HG02884 (cell line): ENCODE results near the gene EPHB2.

ENCODE experiments used
- ATAC-seq: cut with Tn5 transposase; IDR thresholded peaks from one replicate; pipeline ENCODE4 v1.9.1; 2021; ENCODE audit warnings: mild to moderate bottlenecking, moderate library complexity; ENCODE audit not compliant: unreplicated experiment

EPHB2 gene

GRCh38 chr1:22777388-22778057 is 66.9 kb downstream of the EPHB2 start:
- no peak for ATAC-seq

DNA sequence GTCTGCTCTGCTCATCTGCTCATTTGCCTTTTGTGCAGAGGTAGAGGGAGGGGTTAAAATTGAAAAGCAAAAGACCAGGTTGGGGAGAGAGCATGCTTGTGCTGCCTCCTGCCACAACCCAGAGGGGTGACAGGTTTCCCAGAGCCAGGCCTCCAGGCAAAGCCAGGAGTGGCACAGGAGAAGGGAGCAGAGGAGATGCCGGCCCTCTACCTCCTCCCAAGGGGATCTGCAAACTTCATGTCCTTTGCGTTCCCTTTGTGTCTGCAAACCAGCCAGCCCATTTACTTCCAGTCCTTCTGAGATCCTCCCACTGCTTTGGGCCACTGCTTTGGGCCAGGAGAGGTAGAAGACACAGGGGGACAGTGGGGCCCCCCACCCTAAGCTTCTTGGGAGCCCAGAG is 67.8 kb downstream of the EPHB2 start:
- no peak for ATAC-seq

GRCh38 chr1:22778862-22779520 is 68.4 kb downstream of the EPHB2 start:
- ATAC-seq = no peak

DNA sequence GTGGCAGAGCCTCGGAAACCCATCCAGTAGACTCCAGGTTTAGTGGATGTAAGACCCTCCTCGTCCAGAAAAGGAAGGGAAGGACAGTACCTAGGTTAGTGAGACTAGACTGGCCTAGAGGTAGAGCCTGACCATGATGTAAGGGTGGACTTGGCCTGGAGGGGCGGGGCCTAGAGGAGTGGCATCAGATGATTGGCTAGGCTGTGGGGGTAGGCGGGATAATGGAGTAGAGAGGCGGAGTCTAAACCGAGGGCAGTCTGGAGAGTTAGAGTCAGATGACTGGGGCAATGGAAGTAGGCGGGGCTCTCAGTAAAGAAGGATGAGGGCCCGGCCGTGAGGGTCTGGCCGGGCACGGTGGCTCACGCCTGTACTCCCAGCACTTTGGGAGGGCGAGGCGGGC is 70.1 kb downstream of the EPHB2 start:
- no peak for ATAC-seq

DNA sequence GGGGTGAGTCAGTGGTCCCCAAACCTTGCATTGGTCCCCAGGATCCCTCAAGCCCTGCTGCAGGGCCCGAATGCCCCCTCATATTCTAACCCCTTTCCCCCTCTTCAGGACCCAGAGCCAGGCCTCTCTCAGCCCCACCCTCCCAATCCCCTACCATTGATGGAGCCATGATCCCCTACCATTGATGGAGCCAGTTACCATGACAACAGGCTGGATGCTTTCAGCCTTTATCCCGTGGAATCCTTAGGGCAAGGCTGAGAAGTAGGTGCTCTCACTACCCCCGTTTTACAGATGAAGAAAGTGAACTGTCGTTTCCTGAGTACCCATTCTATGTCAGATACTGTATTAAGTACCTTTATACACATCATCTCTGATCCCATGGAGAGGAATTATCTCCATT is 70.8 kb downstream of the EPHB2 start:
- no peak for ATAC-seq

- no peak for ATAC-seq
Observed at GRCh38 chr1:22782406-22782805, 71.8 kb downstream of the EPHB2 start.

DNA sequence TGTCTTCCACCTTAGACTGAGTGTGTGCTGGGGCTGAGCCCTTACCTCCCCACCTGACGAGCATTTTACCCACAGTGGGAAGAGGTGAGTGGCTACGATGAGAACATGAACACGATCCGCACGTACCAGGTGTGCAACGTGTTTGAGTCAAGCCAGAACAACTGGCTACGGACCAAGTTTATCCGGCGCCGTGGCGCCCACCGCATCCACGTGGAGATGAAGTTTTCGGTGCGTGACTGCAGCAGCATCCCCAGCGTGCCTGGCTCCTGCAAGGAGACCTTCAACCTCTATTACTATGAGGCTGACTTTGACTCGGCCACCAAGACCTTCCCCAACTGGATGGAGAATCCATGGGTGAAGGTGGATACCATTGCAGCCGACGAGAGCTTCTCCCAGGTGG is 73.7 kb downstream of the EPHB2 start:
- no peak for ATAC-seq

DNA sequence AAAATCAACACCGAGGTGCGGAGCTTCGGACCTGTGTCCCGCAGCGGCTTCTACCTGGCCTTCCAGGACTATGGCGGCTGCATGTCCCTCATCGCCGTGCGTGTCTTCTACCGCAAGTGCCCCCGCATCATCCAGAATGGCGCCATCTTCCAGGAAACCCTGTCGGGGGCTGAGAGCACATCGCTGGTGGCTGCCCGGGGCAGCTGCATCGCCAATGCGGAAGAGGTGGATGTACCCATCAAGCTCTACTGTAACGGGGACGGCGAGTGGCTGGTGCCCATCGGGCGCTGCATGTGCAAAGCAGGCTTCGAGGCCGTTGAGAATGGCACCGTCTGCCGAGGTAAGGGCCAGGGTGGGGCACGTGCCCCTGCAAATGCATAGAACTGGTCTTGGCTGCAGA is 74.1 kb downstream of the EPHB2 start:
- no peak for ATAC-seq

DNA sequence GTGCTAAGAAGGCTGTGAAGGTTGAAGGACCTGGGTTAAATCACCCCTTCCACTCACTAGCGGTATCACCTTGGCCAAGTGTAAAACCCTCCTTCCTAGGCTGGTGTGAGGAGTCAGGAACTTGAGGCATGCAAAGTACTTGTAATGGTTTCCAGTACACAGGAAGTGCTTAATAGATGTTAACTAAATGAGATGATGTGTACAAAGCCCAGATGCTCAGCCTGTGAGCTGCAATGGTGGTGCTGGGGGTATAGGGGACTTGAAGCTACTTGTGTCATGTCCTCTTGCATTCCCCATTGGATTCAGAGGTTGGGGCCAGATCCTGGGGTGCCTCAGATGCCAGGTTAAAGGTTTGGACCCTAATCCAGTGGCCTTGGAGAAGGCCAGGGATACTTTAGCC is 75.5 kb downstream of the EPHB2 start:
- no peak for ATAC-seq

GRCh38 chr1:22786719-22787489 is 76.3 kb downstream of the EPHB2 start:
- ATAC-seq = no peak

GRCh38 chr1:22787636-22788035 is 77.0 kb downstream of the EPHB2 start:
- no peak for ATAC-seq

DNA sequence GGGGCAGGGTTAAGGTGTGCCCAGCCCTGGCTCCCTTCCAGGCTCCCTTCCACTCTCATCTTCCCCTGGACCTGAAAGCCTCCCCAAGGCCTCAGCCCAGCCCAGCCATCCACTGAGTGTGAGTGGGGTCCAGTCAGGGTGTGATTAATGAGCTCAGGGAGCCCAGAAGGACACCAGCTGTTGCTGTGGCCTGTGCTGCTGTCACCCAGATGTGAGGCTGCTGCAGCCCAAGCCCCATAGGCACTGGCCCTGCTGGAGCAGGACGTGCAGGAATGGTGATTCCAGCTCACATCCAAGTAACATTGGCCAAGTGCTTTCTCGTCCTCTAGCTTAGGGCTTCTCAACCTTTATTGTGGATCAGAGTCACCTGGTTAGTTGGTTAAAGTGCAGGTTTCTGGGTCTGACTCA is 77.6 kb downstream of the EPHB2 start:
- ATAC-seq = no peak

GRCh38 chr1:22789356-22789994 is 78.8 kb downstream of the EPHB2 start:
- ATAC-seq = no peak

DNA sequence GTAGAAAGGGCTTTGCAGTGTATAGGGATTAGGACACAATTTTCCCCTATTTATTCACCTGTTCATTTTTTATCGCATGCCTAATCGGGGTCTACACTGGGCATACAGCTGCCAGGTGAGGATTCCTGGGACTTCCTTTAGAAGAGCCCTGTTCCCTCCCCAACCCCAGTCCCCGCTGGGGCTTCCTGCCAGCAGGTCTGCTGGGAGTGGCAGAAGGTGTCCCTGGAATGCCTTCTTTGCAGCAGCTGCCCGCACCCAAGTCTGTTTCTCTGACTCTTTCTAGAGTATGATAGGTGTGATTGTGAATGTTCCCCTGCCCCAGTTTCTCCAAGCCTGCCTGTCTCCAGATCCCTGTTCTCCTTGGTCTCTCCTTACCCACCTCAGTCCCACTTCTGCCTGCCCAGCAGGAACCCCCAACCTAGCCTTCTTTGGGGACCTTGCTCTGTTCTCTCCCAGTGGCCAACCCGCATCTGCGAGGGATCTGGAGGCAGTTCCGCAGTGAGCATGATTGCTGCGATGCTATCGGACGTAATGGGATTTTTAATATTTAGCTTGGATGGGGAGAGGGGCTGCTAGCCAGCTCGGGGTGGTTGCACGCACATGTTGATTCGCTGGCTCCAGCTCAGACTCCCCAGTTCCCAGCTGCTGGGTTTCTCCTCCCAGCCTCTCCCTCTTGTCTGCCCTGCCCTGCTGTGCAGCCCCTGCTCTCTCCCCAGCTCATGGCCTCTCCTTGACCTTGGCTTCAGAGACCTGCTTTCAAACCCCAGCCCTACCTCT is 79.8 kb downstream of the EPHB2 start:
- no peak for ATAC-seq

DNA sequence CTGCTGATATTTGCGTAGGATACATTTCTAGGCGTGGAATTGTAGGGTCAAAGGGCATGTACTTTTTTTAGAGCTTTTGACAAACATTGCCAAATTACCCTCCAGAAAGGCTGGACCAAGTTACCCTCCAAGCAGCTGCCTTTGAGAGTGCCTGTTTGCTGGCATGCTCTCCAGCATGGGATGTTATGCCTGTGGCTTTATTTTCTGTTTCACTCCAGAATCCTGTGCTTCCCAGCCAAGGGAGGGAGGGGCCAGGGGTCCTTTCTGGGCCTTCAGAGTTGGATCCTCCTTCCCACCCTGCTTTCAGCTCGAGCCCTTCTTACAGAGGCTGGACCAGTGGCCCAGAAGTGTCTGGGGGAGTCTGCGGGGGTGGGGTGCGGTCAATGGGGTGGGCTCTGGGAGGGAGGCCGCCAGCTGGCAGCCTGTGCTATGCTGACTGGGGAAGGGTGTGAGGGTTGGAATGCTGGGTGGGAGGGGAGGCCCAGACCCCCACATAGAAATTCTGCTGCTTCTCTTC is 81.2 kb downstream of the EPHB2 start:
- no peak for ATAC-seq

- no peak for ATAC-seq
Observed at GRCh38 chr1:22792396-22793160, 81.9 kb downstream of the EPHB2 start.

DNA sequence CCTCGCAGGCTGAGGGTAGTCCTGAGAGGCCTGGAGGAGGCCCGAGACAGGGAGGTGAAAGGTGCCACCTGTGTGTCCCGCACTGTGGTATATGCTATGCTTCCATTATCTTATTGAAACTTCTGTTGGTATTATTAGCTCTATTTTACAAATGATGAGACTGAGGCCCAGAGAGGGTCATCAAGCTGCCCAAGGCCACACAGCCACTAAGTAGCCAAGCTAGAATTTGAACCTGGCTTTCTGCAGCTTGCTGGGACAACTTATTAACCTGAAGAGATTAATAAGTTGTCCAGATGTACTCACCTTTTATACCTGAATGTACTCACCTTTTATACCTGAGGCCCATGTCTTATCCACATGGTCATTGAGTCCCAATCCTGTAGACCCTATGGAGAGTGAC is 83.0 kb downstream of the EPHB2 start:
- no peak for ATAC-seq

GRCh38 chr1:22794647-22795365 is 84.2 kb downstream of the EPHB2 start:
- ATAC-seq = no peak

- ATAC-seq = no peak
Observed at GRCh38 chr1:22795366-22795714, 84.7 kb downstream of the EPHB2 start.
